Coronary artery (tissue), 2 donors: ENCODE measurements around the gene RBM41.
"Not testable (repeated sequence)": the region's sequence is repeated elsewhere in the genome, so short reads cannot be mapped to it uniquely, and the experiment has no call there.

Experiments
- DNase-seq: peaks from one replicate; pipeline ENCODE4 v3.0.0-alpha.2; 2017; ENCODE audit warnings: low spot score
- H3K27ac ChIP-seq, 2 donors: fragments of 200-600 bp; sonication (generic); one replicate each; pipeline ENCODE4 v1.5.1; 2016 to 2019
- H3K4me3 ChIP-seq: fragments of 200-600 bp; sonication (generic); 2 replicates; pipeline ENCODE4 v1.5.1; 2016; ENCODE audit warnings: mild to moderate bottlenecking, moderate library complexity
- TF ChIP-seq, protein P1 (sequence below): fragments of 200-600 bp; sonication (generic); IDR thresholded peaks from one replicate; pipeline ENCODE4 v1.5.1; 2019; ENCODE audit warnings: antibody characterized with exemption

Gene RBM41

GRCh38 chrX:107118322-107119147, at the start of gene RBM41:
Gene RBM41 (minus strand): TSS chrX:107118822. CDS start chrX:107118773, 49 bp downstream.
- peak within 1 kb of the TSS; percentile 21 to 65 for H3K27ac ChIP-seq
- peak; percentile 80 for DNase-seq
- TF ChIP-seq, protein P1, sequence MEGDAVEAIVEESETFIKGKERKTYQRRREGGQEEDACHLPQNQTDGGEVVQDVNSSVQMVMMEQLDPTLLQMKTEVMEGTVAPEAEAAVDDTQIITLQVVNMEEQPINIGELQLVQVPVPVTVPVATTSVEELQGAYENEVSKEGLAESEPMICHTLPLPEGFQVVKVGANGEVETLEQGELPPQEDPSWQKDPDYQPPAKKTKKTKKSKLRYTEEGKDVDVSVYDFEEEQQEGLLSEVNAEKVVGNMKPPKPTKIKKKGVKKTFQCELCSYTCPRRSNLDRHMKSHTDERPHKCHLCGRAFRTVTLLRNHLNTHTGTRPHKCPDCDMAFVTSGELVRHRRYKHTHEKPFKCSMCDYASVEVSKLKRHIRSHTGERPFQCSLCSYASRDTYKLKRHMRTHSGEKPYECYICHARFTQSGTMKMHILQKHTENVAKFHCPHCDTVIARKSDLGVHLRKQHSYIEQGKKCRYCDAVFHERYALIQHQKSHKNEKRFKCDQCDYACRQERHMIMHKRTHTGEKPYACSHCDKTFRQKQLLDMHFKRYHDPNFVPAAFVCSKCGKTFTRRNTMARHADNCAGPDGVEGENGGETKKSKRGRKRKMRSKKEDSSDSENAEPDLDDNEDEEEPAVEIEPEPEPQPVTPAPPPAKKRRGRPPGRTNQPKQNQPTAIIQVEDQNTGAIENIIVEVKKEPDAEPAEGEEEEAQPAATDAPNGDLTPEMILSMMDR, result no peak
- peak within 1 kb of the TSS; percentile 81 for H3K4me3 ChIP-seq

DNA sequence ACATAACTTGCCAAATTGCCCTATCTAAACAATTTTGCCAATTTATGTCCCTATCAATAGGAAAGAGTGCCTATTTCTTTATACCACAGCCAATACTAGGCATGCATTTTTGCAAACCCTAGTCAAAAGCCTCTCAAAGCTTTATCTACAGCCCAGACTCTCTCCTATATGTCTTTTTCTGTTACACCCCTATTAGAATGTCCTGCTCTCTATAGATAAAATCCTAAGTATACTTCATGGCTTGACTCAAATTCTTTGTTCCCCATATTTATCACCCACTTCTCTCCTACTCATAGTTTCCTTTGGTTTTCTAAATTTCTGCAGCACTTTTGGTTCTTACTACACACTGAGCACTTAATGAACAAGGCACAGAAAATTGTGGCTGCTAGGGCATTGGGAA, 49.6 kb upstream of the RBM41 start:
- TF ChIP-seq, protein P1, result no peak
- DNase-seq, result no peak
- H3K4me3 ChIP-seq, result no peak overlapping the region
- no peak overlapping the region for H3K27ac ChIP-seq

GRCh38 chrX:107167163-107167921, 48.7 kb upstream of the RBM41 start:
- TF ChIP-seq, protein P1, result no peak
- DNase-seq, result no peak
- Histone ChIP-seq H3K27ac (no peak overlapping the region), H3K4me3 (no peak overlapping the region)

DNA sequence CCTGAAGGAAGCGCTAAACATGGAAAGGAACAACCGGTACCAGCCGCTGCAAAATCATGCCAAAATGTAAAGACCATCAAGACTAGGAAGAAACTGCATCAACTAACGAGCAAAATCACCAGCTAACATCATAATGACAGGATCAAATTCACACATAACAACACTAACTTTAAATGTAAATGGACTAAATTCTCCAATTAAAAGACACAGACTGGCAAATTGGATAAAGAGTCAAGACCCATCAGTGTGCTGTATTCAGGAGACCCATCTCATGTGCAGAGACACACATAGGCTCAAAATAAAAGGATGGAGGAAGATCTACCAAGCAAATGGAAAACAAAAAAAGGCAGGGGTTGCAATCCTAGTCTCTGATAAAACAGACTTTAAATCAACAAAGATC, 39.0 kb upstream of the RBM41 start:
- not testable (repeated sequence) for DNase-seq, H3K27ac ChIP-seq, H3K4me3 ChIP-seq

DNA sequence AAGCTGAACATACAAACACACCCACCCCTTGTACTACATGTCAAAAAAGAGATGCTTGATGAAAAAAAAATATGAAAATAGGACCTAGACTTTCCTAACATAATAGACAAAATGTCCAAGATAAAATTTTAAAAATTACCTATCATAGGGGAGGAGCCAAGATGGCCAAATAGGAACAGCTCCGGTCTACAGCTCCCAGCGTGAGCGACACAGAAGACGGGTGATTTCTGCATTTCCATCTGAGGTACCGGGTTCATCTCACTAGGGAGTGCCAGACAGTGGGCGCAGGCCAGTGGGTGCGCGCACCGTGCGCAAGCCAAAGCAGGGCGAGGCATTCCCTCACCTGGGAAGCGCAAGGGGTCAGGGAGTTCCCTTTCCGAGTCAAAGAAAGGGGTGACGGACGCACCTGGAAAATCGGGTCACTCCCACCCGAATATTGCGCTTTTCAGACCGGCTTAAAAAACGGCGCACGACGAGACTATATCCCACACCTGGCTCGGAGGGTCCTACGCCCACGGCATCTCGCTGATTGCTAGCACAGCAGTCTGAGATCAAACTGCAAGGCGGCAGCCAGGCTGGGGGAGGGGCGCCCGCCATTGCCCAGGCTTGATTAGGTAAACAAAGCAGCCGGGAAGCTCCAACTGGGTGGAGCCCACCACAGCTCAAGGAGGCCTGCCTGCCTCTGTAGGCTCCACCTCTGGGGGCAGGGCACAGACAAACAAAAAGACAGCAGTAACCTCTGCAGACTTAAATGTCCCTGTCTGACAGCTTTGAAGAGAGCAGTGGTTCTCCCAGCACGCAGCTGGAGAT, 37.2 kb upstream of the RBM41 start:
- H3K4me3 ChIP-seq, result peak overlapping the region; percentile 36
- DNase-seq, H3K27ac ChIP-seq: not testable (repeated sequence)

DNA sequence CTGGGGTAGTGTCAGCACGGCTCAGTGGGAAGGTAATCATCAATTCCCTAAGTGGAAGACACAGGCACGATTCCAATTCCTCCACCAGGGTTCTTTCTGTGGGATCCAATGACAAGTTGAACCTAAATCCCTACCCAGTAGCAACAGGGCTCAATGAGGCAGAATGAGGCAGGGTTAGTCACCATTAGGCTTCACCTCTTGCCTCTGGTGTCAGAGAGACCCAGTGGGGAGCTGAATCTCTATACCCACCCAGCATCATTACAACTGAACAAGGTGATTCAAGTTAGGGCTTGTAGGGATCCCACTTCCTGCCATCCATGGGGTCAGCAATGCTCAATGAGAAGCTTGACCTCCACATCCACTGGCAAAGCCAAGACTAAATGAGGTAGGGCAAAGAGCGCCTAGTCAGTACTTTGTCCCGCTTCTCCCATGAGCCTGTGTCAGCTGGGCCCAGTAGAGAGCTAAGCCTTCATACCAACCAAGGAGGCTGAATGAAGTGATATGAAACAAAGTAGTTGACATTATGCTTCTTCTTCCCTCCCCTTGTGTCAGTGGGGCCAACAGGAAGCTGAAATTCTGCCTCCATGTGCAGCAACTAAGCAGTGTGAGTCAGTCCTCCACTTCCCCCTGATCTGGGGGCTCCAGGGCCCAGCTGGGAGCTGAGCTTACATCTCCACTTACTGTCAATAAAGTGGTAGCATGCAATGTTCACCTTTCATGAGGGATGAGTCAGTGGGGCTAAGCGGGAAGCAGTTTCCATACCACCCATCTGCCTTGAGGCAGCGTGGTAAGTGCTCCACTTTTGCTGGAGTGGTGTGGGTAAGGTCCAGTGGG, 36.4 kb upstream of the RBM41 start:
- Histone ChIP-seq H3K27ac (no peak overlapping the region), H3K4me3 (no peak overlapping the region)
- TF ChIP-seq, protein P1, result no peak
- no peak for DNase-seq

DNA sequence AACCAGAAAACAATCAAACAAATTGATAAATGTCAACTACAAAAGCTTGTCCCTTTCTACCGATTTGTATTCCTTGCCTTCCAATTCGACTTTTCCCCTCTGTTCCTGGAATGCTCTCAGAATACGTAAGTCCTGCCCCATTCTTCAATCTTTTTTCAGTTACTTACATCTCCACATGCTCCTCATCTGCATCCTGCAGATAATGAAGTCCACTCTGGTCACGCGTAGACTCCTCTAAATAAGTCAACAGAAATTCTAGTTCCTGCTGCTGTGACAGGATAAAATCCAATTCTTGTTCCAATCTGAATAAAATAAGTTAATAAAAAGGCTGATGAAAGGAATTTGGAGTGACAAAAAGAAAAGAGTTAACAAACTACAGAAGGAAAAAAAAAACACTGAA, 34.4 kb upstream of the RBM41 start:
- no peak for DNase-seq
- TF ChIP-seq, protein P1, result no peak
- no peak overlapping the region for H3K27ac ChIP-seq
- H3K4me3 ChIP-seq, result no peak overlapping the region
